Coronary artery (tissue), 2 donors: Measurements from ENCODE around the gene KRTAP5-2.
"Not testable (repeated sequence)": the region's sequence is repeated elsewhere in the genome, so short reads cannot be mapped to it uniquely, and the experiment has no call there.

Experiments
- DNase-seq: peaks from one replicate; pipeline ENCODE4 v3.0.0-alpha.2; 2017; ENCODE audit warnings: low spot score
- H3K27ac ChIP-seq, 2 donors: fragments of 200-600 bp; sonication (generic); one replicate each; pipeline ENCODE4 v1.5.1; 2016 to 2019
- H3K4me3 ChIP-seq: fragments of 200-600 bp; sonication (generic); 2 replicates; pipeline ENCODE4 v1.5.1; 2016; ENCODE audit warnings: mild to moderate bottlenecking, moderate library complexity
- CTCF ChIP-seq: fragments of 200-600 bp; sonication (generic); IDR thresholded peaks from one replicate; pipeline ENCODE4 v1.5.1; 2019; ENCODE audit warnings: antibody characterized with exemption

The KRTAP5-2 gene

GRCh38 chr11:1604711-1605110, 6.6 kb upstream of the KRTAP5-2 start:
- H3K4me3 ChIP-seq, result no peak overlapping the region
- no peak for TF ChIP-seq CTCF
- no peak for DNase-seq

GRCh38 chr11:1604181-1604580, 6.1 kb upstream of the KRTAP5-2 start:
- Histone ChIP-seq H3K27ac (no peak overlapping the region), H3K4me3 (no peak overlapping the region)
- no peak for DNase-seq
- TF ChIP-seq CTCF, result no peak

More at GRCh38 chr11:1604711-1605110, 6.6 kb upstream of the KRTAP5-2 start:
- no peak overlapping the region for H3K27ac ChIP-seq

- Histone ChIP-seq H3K4me3 (no peak overlapping the region), H3K27ac (no peak overlapping the region)
- TF ChIP-seq CTCF, result no peak
- no peak for DNase-seq
These were observed 5.5 kb upstream of the KRTAP5-2 start for GRCh38 chr11:1603629-1604028.

GRCh38 chr11:1601663-1602062, 3.6 kb upstream of the KRTAP5-2 start:
- H3K27ac ChIP-seq, DNase-seq, H3K4me3 ChIP-seq: not testable (repeated sequence)

- no peak for TF ChIP-seq CTCF
- Histone ChIP-seq H3K4me3 (no peak overlapping the region), H3K27ac (no peak overlapping the region)
- DNase-seq, result no peak
These were observed 2.5 kb upstream of the KRTAP5-2 start for GRCh38 chr11:1600626-1601025.

- no peak overlapping the region for H3K4me3 ChIP-seq
- no peak for DNase-seq
- no peak for TF ChIP-seq CTCF
- no peak overlapping the region for H3K27ac ChIP-seq
These were observed 722 bp upstream of the KRTAP5-2 start for GRCh38 chr11:1598816-1599215.

- not testable (repeated sequence) for DNase-seq, H3K27ac ChIP-seq, H3K4me3 ChIP-seq
These were observed 312 bp upstream of the KRTAP5-2 start for GRCh38 chr11:1598406-1598805.

GRCh38 chr11:1597331-1597993, 632 bp downstream of the KRTAP5-2 start:
- no peak overlapping the region for H3K4me3 ChIP-seq
- DNase-seq, result no peak
- no peak for TF ChIP-seq CTCF
- no peak overlapping the region for H3K27ac ChIP-seq

GRCh38 chr11:1596576-1597121, 1.4 kb downstream of the KRTAP5-2 start:
- DNase-seq, H3K4me3 ChIP-seq, H3K27ac ChIP-seq: not testable (repeated sequence)

- not testable (repeated sequence) for DNase-seq, H3K27ac ChIP-seq, H3K4me3 ChIP-seq
These were observed 2.0 kb downstream of the KRTAP5-2 start for GRCh38 chr11:1595994-1596575.
